DOHH2 (cell line): ENCODE data around the gene FBXO34.

Experiments used
- H3F3A ChIP-seq: fragments of 200-600 bp; sonication (generic), shearing (Covaris generic); 2 replicates; pipeline ENCODE4 v1.6.0; 2016; ENCODE audit warnings: antibody characterized with exemption, mild to moderate bottlenecking; ENCODE audit not compliant: control insufficient read depth, insufficient read depth
- H3K27ac ChIP-seq: fragments of 200-600 bp; sonication (generic); 2 replicates; pipeline ENCODE4 v1.5.1; 2014; ENCODE audit warnings: low read depth, mild to moderate bottlenecking, low read length, moderate library complexity
- H3K27me3 ChIP-seq: fragments of 200-600 bp; sonication (generic); 2 replicates; pipeline ENCODE4 v1.6.1; 2014; ENCODE audit warnings: mild to moderate bottlenecking, low read length, mixed read lengths; ENCODE audit not compliant: control insufficient read depth
- H3K36me3 ChIP-seq: fragments of 200-600 bp; sonication (generic); 2 replicates; pipeline ENCODE4 v1.6.1; 2014; ENCODE audit warnings: mild to moderate bottlenecking, low read length, moderate library complexity, mixed read lengths; ENCODE audit not compliant: control insufficient read depth
- H3K4me1 ChIP-seq: fragments of 200-600 bp; sonication (generic); 2 replicates; pipeline ENCODE4 v1.6.1; 2014; ENCODE audit warnings: mild to moderate bottlenecking, low read length, mixed read lengths; ENCODE audit not compliant: control insufficient read depth
- H3K4me2 ChIP-seq: fragments of 200-600 bp; sonication (generic); 2 replicates; pipeline ENCODE4 v1.6.0; 2014; ENCODE audit warnings: mild to moderate bottlenecking, low read length, moderate library complexity
- H3K4me3 ChIP-seq: fragments of 200-600 bp; sonication (generic); 2 replicates; pipeline ENCODE4 v1.5.1; 2014; ENCODE audit warnings: mild to moderate bottlenecking, low read length, mixed read lengths
- H3K79me2 ChIP-seq: fragments of 200-600 bp; sonication (generic); 2 replicates; pipeline ENCODE4 v1.6.1; 2014; ENCODE audit warnings: mild to moderate bottlenecking, low read length, mixed read lengths; ENCODE audit not compliant: control insufficient read depth
- H3K9me2 ChIP-seq: fragments of 200-600 bp; sonication (generic); replicated peaks from 2 replicates; pipeline ENCODE4 v1.6.1; 2014; ENCODE audit warnings: mild to moderate bottlenecking, low read length, mixed read lengths; ENCODE audit not compliant: control insufficient read depth
- H3K9me3 ChIP-seq: fragments of 200-600 bp; sonication (generic); 2 replicates; pipeline ENCODE4 v1.6.1; 2014; ENCODE audit warnings: antibody characterized with exemption, low read length, mixed read lengths; ENCODE audit not compliant: control insufficient read depth, insufficient read depth
- H4K20me1 ChIP-seq: fragments of 200-600 bp; sonication (generic); 2 replicates; pipeline ENCODE4 v1.6.0; 2014; ENCODE audit warnings: low read depth, mild to moderate bottlenecking, antibody characterized with exemption, low read length, moderate library complexity; ENCODE audit not compliant: control insufficient read depth, insufficient read depth
- CTCF ChIP-seq: fragments of 200-600 bp; sonication (generic); IDR thresholded peaks from one replicate; pipeline ENCODE4 v1.5.1; 2014; ENCODE audit warnings: antibody characterized with exemption, mild to moderate bottlenecking, low read depth, low read length; ENCODE audit not compliant: poor library complexity, severe bottlenecking
- EZH2phosphoT487 ChIP-seq: fragments of 200-600 bp; sonication (generic); IDR thresholded peaks from 2 replicates; pipeline ENCODE4 v1.6.1; 2017; ENCODE audit warnings: borderline replicate concordance, mild to moderate bottlenecking, antibody characterized with exemption, low read length, moderate library complexity, mixed read lengths

FBXO34 gene

DNA sequence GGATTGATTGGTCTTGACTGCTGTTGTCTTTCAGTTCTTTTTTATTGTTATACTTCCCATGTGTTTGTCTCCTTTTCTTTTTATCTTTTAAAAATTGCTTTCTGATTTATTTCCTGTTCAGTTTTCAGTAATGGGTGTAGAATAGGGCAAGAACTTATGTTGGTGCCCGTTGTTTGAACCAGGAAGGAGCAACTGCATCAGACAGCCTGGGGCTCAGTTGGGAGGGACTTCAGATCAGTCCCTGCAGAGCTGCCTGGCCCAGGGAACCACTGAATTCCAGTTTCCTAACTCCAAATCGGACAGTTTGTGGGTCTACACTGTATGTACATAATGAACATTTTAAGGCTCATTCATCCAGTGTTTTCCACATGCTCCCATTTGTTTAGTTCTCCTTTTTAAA is 64.9 kb downstream of the FBXO34 start:
- Histone ChIP-seq H3K4me3 (no peak overlapping the region), H4K20me1 (peaks cover 7% of the 10 kb centered on the region; the same call in 1 of the 2 replicates), H3K9me2 (no peaks in the 10 kb centered on the region), H3K9me3 (no peaks in the 10 kb centered on the region), H3K36me3 (no peaks in the 10 kb centered on the region), H3K4me1 (no peaks in the 10 kb centered on the region; the same call in 1 of the 2 replicates), H3K27me3 (no peaks in the 10 kb centered on the region), H3K79me2 (peaks cover 58% of the 10 kb centered on the region), H3F3A (no peaks in the 10 kb centered on the region), H3K27ac (no peak overlapping the region), H3K4me2 (no peak overlapping the region)
- TF ChIP-seq EZH2phosphoT487 (no peak), CTCF (no peak)

- no peaks in the 10 kb centered on the region; the same call in 1 of the 2 replicates for H3K4me1 ChIP-seq
- no peak for TF ChIP-seq CTCF
- TF ChIP-seq EZH2phosphoT487, result no peak
- H3K27ac ChIP-seq, result no peak overlapping the region
- no peak overlapping the region for H3K4me3 ChIP-seq
- H3K27me3 ChIP-seq, result no peaks in the 10 kb centered on the region
- H4K20me1 ChIP-seq, result peaks cover 7% of the 10 kb centered on the region; the same call in 1 of the 2 replicates
- H3K9me3 ChIP-seq, result no peaks in the 10 kb centered on the region
- H3K9me2 ChIP-seq, result no peaks in the 10 kb centered on the region
- peaks cover 57% of the 10 kb centered on the region for H3K79me2 ChIP-seq
- H3K4me2 ChIP-seq, result no peak overlapping the region
- no peaks in the 10 kb centered on the region for H3F3A ChIP-seq
- no peaks in the 10 kb centered on the region for H3K36me3 ChIP-seq
Observed at GRCh38 chr14:55336691-55337090, 65.5 kb downstream of the FBXO34 start.

DNA sequence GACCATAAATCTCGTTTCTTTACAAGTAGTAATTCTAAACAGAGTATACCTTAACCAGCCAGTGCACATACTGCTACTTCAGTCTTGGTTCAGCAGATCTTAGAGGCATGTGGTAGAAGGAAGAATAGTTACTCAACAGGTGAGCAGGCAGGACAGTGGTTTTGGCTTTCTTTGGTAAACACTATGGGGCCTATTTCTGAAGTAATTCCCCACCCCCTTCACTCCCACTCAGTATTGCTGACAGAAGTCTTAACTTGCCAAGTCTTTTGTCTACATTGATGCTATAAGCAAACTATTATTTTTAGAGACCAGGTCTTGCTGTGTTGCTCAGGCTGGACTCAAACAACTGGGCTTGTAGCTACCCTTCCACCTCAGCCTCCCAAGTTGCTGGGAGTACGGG is 68.5 kb downstream of the FBXO34 start:
- no peaks in the 10 kb centered on the region for H3F3A ChIP-seq
- no peak overlapping the region for H3K4me3 ChIP-seq
- H3K4me1 ChIP-seq, result no peaks in the 10 kb centered on the region
- no peaks in the 10 kb centered on the region for H3K36me3 ChIP-seq
- H3K9me2 ChIP-seq, result no peaks in the 10 kb centered on the region
- H3K27ac ChIP-seq, result no peak overlapping the region
- TF ChIP-seq EZH2phosphoT487 (no peak), CTCF (no peak)
- no peaks in the 10 kb centered on the region for H3K27me3 ChIP-seq
- H3K9me3 ChIP-seq, result no peaks in the 10 kb centered on the region
- peaks cover 48% of the 10 kb centered on the region for H3K79me2 ChIP-seq
- peaks cover 3% of the 10 kb centered on the region; the same call in 1 of the 2 replicates for H4K20me1 ChIP-seq
- no peak overlapping the region for H3K4me2 ChIP-seq
